Stomach smooth muscle (tissue), 2 donors: ENCODE data around the gene CEL.
"Not testable (repeated sequence)": the region's sequence is repeated elsewhere in the genome, so short reads cannot be mapped to it uniquely, and the experiment has no call there.

Experiments
- H3K27ac ChIP-seq: one replicate; pipeline ENCODE4 v1.7.0; 2013; ENCODE audit warnings: mild to moderate bottlenecking, low read length, inconsistent platforms
- H3K27me3 ChIP-seq, 2 donors: one replicate each; pipeline ENCODE4 v1.7.0; 2013; ENCODE audit warnings: low read length in 2 of 2; ENCODE audit not compliant: insufficient read depth in 2 of 2, control insufficient read depth in 1 of 2
- H3K36me3 ChIP-seq, 2 donors: one replicate each; pipeline ENCODE4 v1.7.0; 2013; ENCODE audit warnings: low read length in 2 of 2; ENCODE audit not compliant: control insufficient read depth in 2 of 2, insufficient read depth in 2 of 2
- H3K4me1 ChIP-seq: one replicate; pipeline ENCODE4 v1.7.0; 2013; ENCODE audit warnings: low read length; ENCODE audit not compliant: control insufficient read depth, insufficient read depth
- H3K4me3 ChIP-seq, 2 donors: one replicate each; pipeline ENCODE4 v1.7.0; 2013; ENCODE audit warnings: low read length in 2 of 2
- H3K9ac ChIP-seq, 2 donors: one replicate each; pipeline ENCODE4 v1.7.0; 2013; ENCODE audit warnings: low read length in 2 of 2, mild to moderate bottlenecking in 1 of 2
- H3K9me3 ChIP-seq, 2 donors: one replicate each; pipeline ENCODE4 v1.7.0; 2013; ENCODE audit warnings: low read length in 2 of 2; ENCODE audit not compliant: control insufficient read depth in 2 of 2
- donor health status: healthy.
- donor health status: Pancreatic carcinoma.

CEL gene

DNA sequence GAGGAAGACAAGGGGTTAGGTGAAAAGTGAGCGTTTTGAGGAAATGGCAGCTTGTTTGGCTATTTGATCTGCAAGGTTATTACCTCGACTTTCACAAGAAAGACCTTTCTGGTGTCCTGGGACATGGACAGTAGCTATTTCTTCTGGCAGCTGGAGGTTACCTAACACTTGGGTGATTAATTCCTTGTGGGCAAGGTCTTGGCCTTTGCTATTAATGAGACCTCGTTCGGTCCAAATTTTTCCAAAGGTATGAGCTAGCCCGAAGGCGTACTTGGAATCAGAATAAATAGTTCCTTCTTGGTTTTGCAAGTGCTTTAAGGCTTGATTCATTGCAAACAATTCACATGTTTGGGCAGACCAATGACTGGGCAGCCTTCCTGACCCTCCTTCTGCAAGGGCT lies 26.1 kb upstream of the CEL start:
- Histone ChIP-seq H3K36me3 (peaks cover 0 to 7% of the 10 kb centered on the region in 2 donors), H3K27me3 (no peaks in the 10 kb centered on the region), H3K4me3 (no peak overlapping the region), H3K9me3 (no peaks in the 10 kb centered on the region), H3K9ac (no peak overlapping the region), H3K4me1 (peaks cover 22% of the 10 kb centered on the region), H3K27ac (no peak overlapping the region)

DNA sequence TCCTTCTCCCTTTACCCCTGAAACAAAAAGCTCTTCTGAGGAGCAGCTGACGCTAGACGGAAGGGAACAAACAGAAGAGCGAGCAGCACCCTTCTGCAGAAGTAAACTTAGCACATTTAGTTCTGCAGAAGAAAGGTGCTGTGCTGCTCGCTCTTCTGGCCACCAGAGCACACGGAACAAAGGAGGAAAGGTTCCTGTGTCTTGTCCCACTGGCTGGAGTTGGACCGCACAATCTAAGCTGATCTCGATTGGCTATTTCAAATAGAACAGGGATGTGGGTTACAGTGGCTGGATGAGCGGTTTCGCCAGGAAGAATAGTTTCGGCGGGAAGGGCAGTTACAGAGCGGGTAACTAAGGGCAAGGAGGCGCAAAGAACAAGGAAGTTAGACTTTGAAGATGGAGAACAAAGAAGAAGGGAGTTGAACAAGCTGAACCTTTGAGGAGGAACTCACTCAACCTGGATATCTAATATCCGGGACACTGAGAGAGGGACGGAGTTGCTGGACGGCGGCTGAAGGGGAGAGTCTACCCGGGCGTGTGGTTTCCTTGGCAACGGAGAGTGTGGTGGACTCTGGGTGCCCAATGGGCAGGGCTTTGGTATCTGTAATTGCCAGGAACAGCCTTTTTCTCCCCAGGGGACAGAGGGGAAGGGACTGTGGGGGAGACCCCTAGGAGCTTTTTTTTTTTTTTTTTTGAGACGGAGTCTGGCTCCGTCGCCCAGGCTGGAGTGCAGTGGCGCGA lies 23.8 kb upstream of the CEL start:
- H3K9ac ChIP-seq = no peak overlapping the region
- H3K4me3 ChIP-seq = no peak overlapping the region
- H3K9me3 ChIP-seq = no peaks in the 10 kb centered on the region
- H3K4me1 ChIP-seq = peaks cover 6% of the 10 kb centered on the region
- H3K27me3 ChIP-seq = no peaks in the 10 kb centered on the region
- H3K27ac ChIP-seq = no peak overlapping the region
- peaks cover 12 to 18% of the 10 kb centered on the region in 2 donors for H3K36me3 ChIP-seq

DNA sequence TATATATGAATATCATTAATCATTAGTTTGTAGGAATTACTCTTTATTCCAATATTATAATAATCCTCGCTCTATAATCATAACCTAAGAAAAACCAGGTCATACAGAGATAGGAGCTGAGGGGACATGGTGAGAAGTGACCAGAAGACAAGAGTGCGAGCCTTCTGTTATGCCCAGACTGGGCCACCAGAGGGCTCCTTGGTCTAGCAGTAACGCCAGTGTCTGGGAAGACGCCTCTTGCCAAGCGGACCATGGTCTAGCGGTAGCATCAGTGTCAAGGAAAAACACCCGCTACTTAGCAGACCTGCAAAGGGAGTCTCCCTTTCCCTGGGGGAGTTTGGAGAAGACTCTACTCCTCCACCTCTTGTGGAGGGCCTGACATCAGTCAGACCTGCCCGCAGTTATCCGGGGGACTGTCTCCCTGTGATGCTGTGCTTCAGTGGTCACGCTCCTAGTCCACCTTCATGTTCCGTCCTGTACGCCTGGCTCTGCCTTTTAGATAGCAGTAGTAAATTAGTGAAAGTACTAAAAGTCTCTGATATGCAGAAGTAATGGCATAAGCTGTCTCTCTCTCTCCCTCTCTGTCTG lies 20.8 kb upstream of the CEL start:
- H3K4me3 ChIP-seq, H3K27ac ChIP-seq, H3K9me3 ChIP-seq, H3K4me1 ChIP-seq, H3K27me3 ChIP-seq, H3K9ac ChIP-seq: not testable (repeated sequence)
- H3K36me3 ChIP-seq = peaks cover 39% of the 10 kb centered on the region in 2 donors

DNA sequence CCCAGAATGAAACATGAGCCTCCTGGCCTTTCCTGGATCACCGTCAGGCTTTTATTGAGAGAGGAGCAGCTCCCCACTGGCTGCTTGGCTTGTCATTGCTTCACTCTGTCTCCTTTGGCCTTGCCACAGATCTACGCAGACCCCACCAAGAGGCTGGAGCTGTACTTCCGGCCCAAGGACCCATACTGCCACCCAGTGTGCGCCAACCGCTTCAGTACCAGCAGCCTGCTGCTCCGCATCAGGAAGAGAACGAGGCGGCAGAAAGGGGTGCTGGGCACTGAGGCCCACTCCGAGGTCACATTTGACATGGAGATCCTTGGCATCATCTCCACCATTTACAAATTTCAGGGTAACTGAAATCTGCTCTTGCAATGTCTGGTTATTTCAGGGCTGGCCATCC lies 19.8 kb upstream of the CEL start:
- no peaks in the 10 kb centered on the region for H3K4me1 ChIP-seq
- H3K27ac ChIP-seq = no peak overlapping the region
- no peaks in the 10 kb centered on the region for H3K27me3 ChIP-seq
- H3K4me3 ChIP-seq = no peak overlapping the region
- no peaks in the 10 kb centered on the region for H3K9me3 ChIP-seq
- no peak overlapping the region for H3K9ac ChIP-seq
- peaks cover 45 to 47% of the 10 kb centered on the region in 2 donors for H3K36me3 ChIP-seq

DNA sequence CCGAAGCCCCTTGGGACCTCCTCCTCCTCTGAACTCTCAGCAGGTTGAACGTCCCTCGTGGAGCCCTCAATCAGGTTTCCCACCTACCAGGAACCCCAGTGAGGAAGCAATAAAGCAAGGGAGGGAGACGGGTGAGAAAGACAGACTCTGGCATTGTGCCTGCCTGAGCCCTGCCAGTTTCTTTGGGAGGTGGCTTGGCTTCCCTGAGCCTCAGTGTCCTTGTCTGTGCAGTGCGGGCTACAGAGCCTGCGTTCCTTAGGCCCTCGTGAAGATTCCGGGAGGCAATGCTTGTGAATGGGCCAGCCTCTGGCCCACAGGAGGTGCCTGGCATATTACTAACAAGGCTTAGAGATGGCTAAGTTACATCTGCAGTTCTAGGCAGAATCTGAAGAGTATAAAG lies 19.1 kb upstream of the CEL start:
- Histone ChIP-seq H3K27ac (no peak overlapping the region), H3K9ac (no peak overlapping the region), H3K27me3 (no peaks in the 10 kb centered on the region), H3K4me1 (no peaks in the 10 kb centered on the region), H3K4me3 (no peak overlapping the region), H3K36me3 (peaks cover 48 to 49% of the 10 kb centered on the region in 2 donors), H3K9me3 (no peaks in the 10 kb centered on the region)

DNA sequence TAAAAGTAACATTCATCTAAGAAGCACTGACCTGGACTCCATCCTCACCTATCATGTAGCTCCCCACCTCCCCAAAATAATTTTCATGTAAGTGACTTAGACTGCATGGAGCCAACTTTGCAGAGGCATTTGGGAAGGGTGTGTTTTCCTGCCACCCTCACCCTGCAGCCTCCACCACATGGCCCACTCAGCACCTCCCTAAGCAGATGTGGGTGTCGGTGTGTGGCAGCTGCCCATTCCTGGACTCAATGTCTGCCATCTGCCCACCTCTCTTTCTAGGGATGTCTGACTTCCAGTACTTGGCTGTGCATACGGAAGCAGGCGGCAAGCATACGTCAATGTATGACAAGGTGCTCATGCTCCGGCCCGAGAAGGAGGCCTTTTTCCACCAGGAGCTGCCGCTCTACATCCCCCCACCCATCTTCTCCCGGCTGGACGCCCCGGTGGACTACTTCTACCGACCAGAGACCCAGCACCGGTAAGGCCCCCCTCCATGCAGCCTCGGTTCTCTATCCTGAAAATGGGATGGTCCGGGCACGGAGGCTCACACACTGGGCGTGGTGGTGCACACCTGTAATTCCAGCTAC lies 18.2 kb upstream of the CEL start:
- Histone ChIP-seq H3K9ac (no peak overlapping the region), H3K4me1 (no peaks in the 10 kb centered on the region), H3K36me3 (peaks cover 48 to 52% of the 10 kb centered on the region in 2 donors), H3K9me3 (no peaks in the 10 kb centered on the region), H3K27me3 (no peaks in the 10 kb centered on the region), H3K27ac (no peak overlapping the region), H3K4me3 (no peak overlapping the region)

DNA sequence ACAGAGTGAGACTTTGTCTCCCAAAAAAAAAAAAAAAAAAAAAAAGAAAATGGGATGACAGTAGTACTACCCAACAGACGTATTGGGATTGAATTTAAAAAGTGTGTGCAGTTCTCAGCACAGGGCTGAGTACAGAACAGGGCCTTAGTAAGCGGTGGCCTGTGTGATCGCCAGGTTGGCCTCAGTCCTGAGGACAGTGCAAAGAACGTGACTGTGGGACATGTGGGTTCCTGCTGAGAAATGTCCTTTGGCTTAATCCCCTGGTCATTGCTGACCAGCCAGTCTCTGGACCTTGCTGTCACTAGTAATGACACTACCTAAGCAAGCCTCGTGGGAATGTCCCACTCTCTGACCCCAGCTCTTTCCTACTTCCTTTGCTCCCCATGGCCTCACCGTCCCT lies 17.7 kb upstream of the CEL start:
- H3K9me3 ChIP-seq = no peaks in the 10 kb centered on the region
- H3K4me1 ChIP-seq = no peaks in the 10 kb centered on the region
- H3K27ac ChIP-seq = no peak overlapping the region
- H3K9ac ChIP-seq = no peak overlapping the region
- peaks cover 48 to 56% of the 10 kb centered on the region in 2 donors for H3K36me3 ChIP-seq
- H3K4me3 ChIP-seq = no peak overlapping the region
- no peaks in the 10 kb centered on the region for H3K27me3 ChIP-seq

DNA sequence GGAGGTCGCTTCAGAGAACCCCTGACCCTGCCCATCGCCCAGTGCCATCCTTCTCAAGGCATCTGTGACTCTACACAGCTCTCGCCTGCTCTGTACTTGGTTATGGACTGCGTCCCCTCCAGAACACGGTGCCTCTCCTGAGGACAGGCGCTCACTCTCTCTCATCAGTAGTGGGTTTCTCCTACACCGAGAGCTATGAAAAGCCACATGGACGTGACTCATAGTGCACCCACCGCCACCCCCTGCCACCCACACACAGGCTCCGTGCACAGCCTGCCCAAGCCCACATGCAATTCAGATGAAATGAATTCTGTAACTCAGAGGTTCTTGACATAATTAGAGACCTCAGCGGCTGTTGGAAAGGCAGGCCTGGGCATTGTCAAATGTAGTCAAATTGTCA lies 17.1 kb upstream of the CEL start:
- Histone ChIP-seq H3K4me3 (no peak overlapping the region), H3K36me3 (peaks cover 49 to 62% of the 10 kb centered on the region in 2 donors), H3K9me3 (no peaks in the 10 kb centered on the region), H3K4me1 (no peaks in the 10 kb centered on the region), H3K9ac (no peak overlapping the region), H3K27me3 (no peaks in the 10 kb centered on the region), H3K27ac (no peak overlapping the region)

DNA sequence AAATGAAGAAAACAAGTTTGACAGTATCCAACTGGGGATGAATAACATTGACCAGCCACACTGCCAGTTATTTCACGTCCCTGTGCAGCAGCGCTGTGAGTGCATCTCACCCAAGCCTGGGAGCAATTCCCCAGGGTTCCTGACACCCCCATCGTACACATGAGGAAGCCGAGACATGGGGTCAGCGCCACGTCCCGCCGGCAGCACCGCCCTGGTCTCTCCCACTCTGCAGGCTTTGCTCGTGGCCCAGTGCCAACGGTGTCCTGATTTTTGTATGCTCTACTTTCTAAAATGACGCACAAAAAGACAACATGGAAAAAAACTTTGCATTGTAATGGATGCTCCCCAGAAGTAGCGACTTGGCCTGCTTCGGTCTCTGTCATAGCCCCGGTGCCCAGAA lies 16.6 kb upstream of the CEL start:
- no peaks in the 10 kb centered on the region for H3K9me3 ChIP-seq
- no peaks in the 10 kb centered on the region for H3K4me1 ChIP-seq
- H3K4me3 ChIP-seq = no peak overlapping the region
- peaks cover 53 to 64% of the 10 kb centered on the region in 2 donors for H3K36me3 ChIP-seq
- no peak overlapping the region for H3K27ac ChIP-seq
- H3K27me3 ChIP-seq = no peaks in the 10 kb centered on the region
- H3K9ac ChIP-seq = no peak overlapping the region

DNA sequence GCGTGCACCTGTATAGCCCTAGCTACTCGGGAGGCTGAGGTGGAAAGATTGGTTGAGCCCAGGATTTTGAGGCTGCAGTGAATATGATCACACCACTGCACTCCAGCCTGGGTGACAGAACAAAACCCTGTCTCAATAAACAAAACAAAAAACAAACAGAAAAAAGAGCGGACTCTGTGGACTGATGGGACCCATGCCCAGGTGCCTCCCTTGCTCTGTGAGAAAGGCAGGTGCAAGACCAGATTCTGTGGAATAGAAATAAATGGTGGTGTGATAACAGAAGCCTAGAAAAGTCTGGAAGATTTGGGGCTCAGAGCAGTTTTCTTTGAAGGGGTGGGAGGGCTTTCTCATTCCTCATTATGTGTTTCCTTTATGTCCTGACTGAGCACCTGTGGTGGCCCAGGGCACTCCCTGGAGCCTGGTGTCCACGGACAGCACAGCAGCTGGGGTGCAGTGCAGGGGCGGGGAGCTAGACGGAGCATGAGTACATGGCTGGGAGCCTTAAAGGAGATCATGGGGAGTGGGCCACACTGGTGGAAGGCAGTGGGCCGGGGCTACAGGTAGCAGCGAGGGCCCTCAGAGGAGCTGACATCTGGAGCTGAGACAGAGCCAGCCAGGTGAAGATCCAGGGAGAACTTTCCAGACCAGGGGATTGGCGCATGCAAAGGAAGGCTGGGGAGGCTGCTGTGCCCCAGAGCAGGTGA lies 15.4 kb upstream of the CEL start:
- no peak overlapping the region for H3K9ac ChIP-seq
- H3K27ac ChIP-seq = no peak overlapping the region
- H3K36me3 ChIP-seq = peaks cover 62 to 69% of the 10 kb centered on the region in 2 donors

More for the DNA sequence above, 15.4 kb upstream of the CEL start:
- H3K4me1 ChIP-seq = no peaks in the 10 kb centered on the region
- no peaks in the 10 kb centered on the region for H3K27me3 ChIP-seq
- no peaks in the 10 kb centered on the region for H3K9me3 ChIP-seq
- no peak overlapping the region for H3K4me3 ChIP-seq
